Transverse colon (tissue), 4 donors: ENCODE results near the gene HAGHL. TPM values are rescaled to one million over a fixed set of nuclear protein-coding genes. Genes with fewer than 3 reads are reported as not detected.
"Not testable (repeated sequence)": the region's sequence is repeated elsewhere in the genome, so short reads cannot be mapped to it uniquely, and the experiment has no call there.

Source experiments
- DNase-seq: peaks from one replicate; pipeline ENCODE4 v3.0.0-alpha.2; 2019
- H3K27ac ChIP-seq, 4 donors: fragments of 200-600 bp; sonication (generic); 2 replicates each; pipeline ENCODE4 v1.5.1; 2016 to 2018; ENCODE audit warnings: inconsistent platforms in 4 of 4
- H3K27me3 ChIP-seq: fragments of 200-600 bp; sonication (generic); 2 replicates; pipeline ENCODE4 v1.5.1; 2017; ENCODE audit warnings: inconsistent platforms
- H3K36me3 ChIP-seq, 4 donors: fragments of 200-600 bp; sonication (generic); 2 replicates each; pipeline ENCODE4 v1.5.1; 2017 to 2019; ENCODE audit warnings: inconsistent platforms in 4 of 4
- H3K4me1 ChIP-seq, 4 donors: fragments of 200-600 bp; sonication (generic); 2 replicates each; pipeline ENCODE4 v1.5.1; 2017 to 2020; ENCODE audit warnings: inconsistent platforms in 4 of 4
- H3K4me3 ChIP-seq, 4 donors: fragments of 200-600 bp; sonication (generic); 1 replicate in 1 of 4; 2 replicates in 3 of 4; pipeline versions ENCODE4 v1.5.1 to v1.6.1; 2017 to 2019; ENCODE audit warnings: inconsistent platforms in 4 of 4
- H3K9me3 ChIP-seq, 2 donors: fragments of 200-600 bp; sonication (generic); 2 replicates each; pipeline ENCODE4 v1.5.1; 2017 to 2019; ENCODE audit warnings: inconsistent platforms in 2 of 2
- CTCF ChIP-seq, 5 experiments: fragments of 200-600 bp in 3 of 5; fragments of 450-650 bp in 2 of 5; sonication (generic) in 3 of 5; IDR thresholded peaks; 1 replicate in 2 of 5; 2 replicates in 3 of 5; pipeline ENCODE4 v1.5.1; 2016 to 2017; ENCODE audit warnings: antibody characterized with exemption in 5 of 5, inconsistent platforms in 3 of 5, mild to moderate bottlenecking in 2 of 5, moderate library complexity in 1 of 5
- EP300 ChIP-seq: sonication (generic); formaldehyde crosslinking; IDR thresholded peaks from one replicate; pipeline ENCODE4 v1.6.1; 2017; ENCODE audit warnings: antibody characterized with exemption, low read depth
- POLR2A ChIP-seq: fragments of 450-650 bp; IDR thresholded peaks from one replicate; pipeline ENCODE4 v1.6.1; 2016; ENCODE audit warnings: antibody characterized with exemption, mild to moderate bottlenecking, moderate library complexity
- POLR2AphosphoS5 ChIP-seq, 3 donors: sonication (generic); formaldehyde crosslinking; IDR thresholded peaks; one replicate each; pipeline ENCODE4 v1.6.1; 2016; ENCODE audit warnings: antibody characterized with exemption in 3 of 3
- WGBS, 2 donors: methylation state at CpG; one replicate each; pipeline ENCODE4 v1.1.5; 2018; ENCODE audit warnings: low coverage in 1 of 2; 5-methylcytosine and 5-hydroxymethylcytosine counted together
- in situ Hi-C, 4 donors: fragments of 200-750 bp; cut with MboI; loops; one replicate each; pipeline versions ENCODE4 v1.15.0 to v1.15.1; 2017; ENCODE audit warnings: low sequenced_read_pairs in 3 of 4, low pct_ligation_motif_present in 1 of 4, low pct_unique_long_range_greater_than_20kb in 1 of 4
- intact Hi-C: fragments of 100-400 bp; cut with DNase I; formaldehyde crosslinking; loops from one replicate; pipeline ENCODE4 v1.15.1; 2023; ENCODE audit warnings: low total_unique reads
- total RNA-seq, 4 donors: library from RNA; depleted of rRNA; stranded (reverse); fragments of >200 nt; gene quantifications; one replicate each; pipeline ENCODE4 v1.1.0, GENCODE V29; 2016

HAGHL gene
- total RNA-seq, 4 donors from 2014 or later: 1.2 to 12.3 (median 5.5) TPM

- TF ChIP-seq CTCF (IDR thresholded peaks at IDR 0.05): peak; percentile 21 to 47 (median 27)
- not testable (repeated sequence) for H3K4me3 ChIP-seq, H3K27ac ChIP-seq, H3K36me3 ChIP-seq, H3K9me3 ChIP-seq
- 37 to 48% methylated on average over 7 to 13 of the region's 13 CpGs for WGBS, 2 donors
- intact Hi-C loops: loop anchor here (2.0 to 5.0 kb wide), 2 partner anchors 28 to 75 kb away; partner anchors contain the start of genes CHTF18, CIAO3 and RPUSD1
- in situ Hi-C loops: loop anchor here in 2 of 4 donors (5.0 to 10.0 kb wide), 2 partner anchors 72 to 75 kb away; partner anchors contain the start of genes CHTF18 (in 2 of the 2) and RPUSD1 (in 2 of the 2)
- DNase-seq: peak; percentile 58
- Histone ChIP-seq H3K27me3 (peaks cover 75% of the 10 kb centered on the region), H3K4me1 (peaks cover 10 to 27% (median 19%) of the 10 kb centered on the region in 4 donors)
Observed at GRCh38 chr16:712740-713250, 14.1 kb upstream of the HAGHL start.

DNA sequence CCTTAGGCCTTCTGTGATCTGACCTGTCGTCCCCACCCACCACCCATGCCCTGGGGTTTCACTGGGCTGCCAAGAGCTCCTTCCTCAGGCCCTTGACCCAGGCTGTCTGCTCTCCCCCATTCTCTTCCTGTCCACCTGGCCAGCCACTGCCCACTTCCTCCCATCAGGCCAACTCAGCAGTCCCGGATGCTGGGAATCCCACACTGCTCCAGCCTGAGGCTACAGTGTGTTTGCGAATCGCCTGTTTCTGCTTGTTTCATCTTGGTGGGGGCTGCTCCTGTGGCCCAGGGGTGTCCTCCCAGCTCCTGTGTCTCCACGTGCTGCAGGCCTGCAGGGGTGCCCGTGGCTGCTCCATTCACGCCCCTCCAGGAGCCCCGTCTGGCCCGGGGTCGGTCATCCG lies 12.8 kb upstream of the HAGHL start:
- no peak overlapping the region for H3K4me3 ChIP-seq
- no peaks in the 10 kb centered on the region for H3K36me3 ChIP-seq
- DNase-seq: no peak
- intact Hi-C loops: loop anchor here (5.0 kb wide), 1 partner anchor 73 kb away; the partner anchor contains the start of genes CHTF18 and RPUSD1
- peaks cover 13 to 40% (median 30%) of the 10 kb centered on the region in 4 donors for H3K4me1 ChIP-seq
- no peaks in the 10 kb centered on the region for H3K9me3 ChIP-seq
- in situ Hi-C loops: loop anchor here in 2 of 4 donors (5.0 to 10.0 kb wide), 2 partner anchors 71 to 73 kb away; partner anchors contain the start of genes CHTF18 (in 2 of the 2) and RPUSD1 (in 2 of the 2)
- no peak for TF ChIP-seq POLR2A
- TF ChIP-seq CTCF (IDR thresholded peaks at IDR 0.05): no peak
- TF ChIP-seq EP300: no peak
- no peak for TF ChIP-seq POLR2AphosphoS5 (IDR thresholded peaks at IDR 0.05)
- WGBS, 2 donors: 83% methylated on average over 10 of the region's 11 CpGs; no CpG with 5 or more reads in 1 of the 2 donors
- no peak overlapping the region for H3K27ac ChIP-seq
- H3K27me3 ChIP-seq: peaks cover 62% of the 10 kb centered on the region

GRCh38 chr16:714558-715476 lies 12.1 kb upstream of the HAGHL start, which contains the start of gene METRN:
Gene METRN (plus strand): TSS chr16:715118. CDS start chr16:715290, 172 bp downstream.
- Histone ChIP-seq H3K4me1 (peaks cover 18 to 47% (median 36%) of the 10 kb centered on the region in 4 donors), H3K9me3 (no peaks in the 10 kb centered on the region), H3K27ac (peak within 1 kb of the TSS in 3 of 4 donors; percentile 54 to 66 (median 58)), H3K27me3 (peaks cover 54% of the 10 kb centered on the region), H3K36me3 (no peaks in the 10 kb centered on the region), H3K4me3 (peak within 1 kb of the TSS; percentile 55 to 83 (median 68))
- in situ Hi-C loops (loop anchor here in 2 of 4 donors (5.0 to 10.0 kb wide), 2 partner anchors 70 to 72 kb away; partner anchors contain the start of genes CHTF18 (in 2 of the 2) and RPUSD1 (in 2 of the 2)), intact Hi-C loops (loop anchor here (5.0 kb wide), 1 partner anchor 72 kb away; the partner anchor contains the start of genes CHTF18 and RPUSD1)
- peak; percentile 94 for DNase-seq
- WGBS, 2 donors: 8% methylated on average over 37 of the region's 108 CpGs; no CpG with 5 or more reads in 1 of the 2 donors
- no peak for TF ChIP-seq EP300
- no peak for TF ChIP-seq CTCF (IDR thresholded peaks at IDR 0.05)
- TF ChIP-seq POLR2AphosphoS5 (IDR thresholded peaks at IDR 0.05): no peak
- TF ChIP-seq POLR2A: no peak
